ENCODE data around the gene CD2.

DNA sequence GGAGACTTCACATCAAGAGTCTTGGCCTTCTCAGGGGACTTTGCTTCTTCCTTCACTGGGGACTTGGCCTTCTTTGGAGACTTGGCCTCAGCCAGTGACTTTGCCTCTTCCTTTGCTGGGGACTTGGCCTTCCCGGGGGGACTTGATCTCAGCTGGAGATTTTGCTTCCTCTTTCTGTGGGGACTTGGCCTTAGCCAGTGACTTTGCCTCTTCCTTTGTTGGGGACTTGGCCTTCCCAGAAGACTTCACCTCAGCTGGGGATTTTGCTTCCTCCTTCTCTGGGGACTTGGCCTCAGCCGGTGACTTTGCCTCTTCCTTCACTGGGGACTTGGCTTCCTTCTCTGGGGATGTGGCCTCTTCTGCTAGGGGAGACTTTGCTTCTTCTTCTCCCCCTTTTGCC, 13.5 kb upstream of the CD2 start:
- TF ChIP-seq POLR2A (IDR thresholded peaks at IDR 0.05; ENCODE audit: low read length) = no peak
- no peak for TF ChIP-seq GATA1 (IDR thresholded peaks at IDR 0.05; ENCODE audit: low read depth, low read length)

All from erythroblast (primary cell).